Tibial artery (tissue), 4 donors: ENCODE results near the gene COL15A1.

Experiments used
- DNase-seq, 2 donors: peaks; one replicate each; pipeline ENCODE4 v3.0.0-alpha.2; 2019
- H3K27ac ChIP-seq, 2 donors: fragments of 200-600 bp; sonication (generic) in 1 of 2; 1 replicate in 1 of 2; 2 replicates in 1 of 2; pipeline ENCODE4 v1.5.1; 2018 to 2019; ENCODE audit warnings: mild to moderate bottlenecking in 1 of 2
- H3K27me3 ChIP-seq, 2 donors: fragments of 200-600 bp; sonication (generic) in 1 of 2; one replicate each; pipeline versions ENCODE4 v1.5.1 to v1.6.0; 2016 to 2019
- H3K36me3 ChIP-seq, 3 donors: fragments of 200-600 bp; sonication (generic) in 2 of 3; one replicate each; pipeline ENCODE4 v1.5.1; 2016 to 2019; ENCODE audit warnings: mild to moderate bottlenecking in 2 of 3
- H3K4me1 ChIP-seq, 4 donors: fragments of 200-600 bp; sonication (generic) in 2 of 4; 1 replicate in 3 of 4; 2 replicates in 1 of 4; pipeline ENCODE4 v1.5.1; 2016 to 2019
- H3K4me3 ChIP-seq, 2 donors: fragments of 200-600 bp; sonication (generic) in 1 of 2; 1 replicate in 1 of 2; 2 replicates in 1 of 2; pipeline ENCODE4 v1.5.1; 2018 to 2019; ENCODE audit warnings: mild to moderate bottlenecking in 2 of 2
- H3K9me3 ChIP-seq, 3 donors: fragments of 200-600 bp; sonication (generic) in 1 of 3; one replicate each; pipeline ENCODE4 v1.5.1; 2016 to 2019
- CTCF ChIP-seq, 2 experiments: fragments of 200-600 bp in 1 of 2; fragments of 450-650 bp in 1 of 2; IDR thresholded peaks; one replicate each; pipeline ENCODE4 v1.5.1; 2017 to 2019; ENCODE audit warnings: antibody characterized with exemption in 2 of 2, mild to moderate bottlenecking in 1 of 2, moderate library complexity in 1 of 2
- intact Hi-C: fragments of 100-400 bp; cut with DNase I; formaldehyde crosslinking; loops from one replicate; pipeline ENCODE4 v1.15.0; 2023; ENCODE audit warnings: low total_unique reads

The COL15A1 gene

GRCh38 chr9:98944734-98945074 lies 997 bp downstream of the COL15A1 start:
- H3K36me3 ChIP-seq, result no peaks in the 10 kb centered on the region
- H3K4me1 ChIP-seq, result peaks cover 0 to 55% (median 10%) of the 10 kb centered on the region in 4 donors
- no peak for TF ChIP-seq CTCF (IDR thresholded peaks at IDR 0.05)
- intact Hi-C loops, result no loop called here
- H3K27me3 ChIP-seq, result no peaks in the 10 kb centered on the region
- DNase-seq, result no peak
- peak overlapping the region; percentile 68 to 88 for H3K4me3 ChIP-seq
- H3K27ac ChIP-seq, result peak overlapping the region; percentile 85 to 90
- H3K9me3 ChIP-seq, result no peaks in the 10 kb centered on the region

GRCh38 chr9:98949565-98949964 lies 5.9 kb downstream of the COL15A1 start:
- Histone ChIP-seq H3K27me3 (no peaks in the 10 kb centered on the region), H3K4me1 (peaks cover 0 to 53% (median 9%) of the 10 kb centered on the region in 4 donors), H3K4me3 (no peak overlapping the region), H3K27ac (no peak overlapping the region), H3K9me3 (no peaks in the 10 kb centered on the region), H3K36me3 (no peaks in the 10 kb centered on the region)
- no peak for TF ChIP-seq CTCF (IDR thresholded peaks at IDR 0.05)
- DNase-seq, result no peak
- intact Hi-C loops, result no loop called here

GRCh38 chr9:98950262-98950661 lies 6.6 kb downstream of the COL15A1 start:
- Histone ChIP-seq H3K4me1 (peaks cover 0 to 49% (median 10%) of the 10 kb centered on the region in 4 donors), H3K27ac (no peak overlapping the region), H3K27me3 (no peaks in the 10 kb centered on the region), H3K4me3 (no peak overlapping the region), H3K9me3 (no peaks in the 10 kb centered on the region), H3K36me3 (no peaks in the 10 kb centered on the region)
- TF ChIP-seq CTCF (IDR thresholded peaks at IDR 0.05), result no peak
- no peak for DNase-seq
- intact Hi-C loops, result no loop called here

- no peak for DNase-seq
- Histone ChIP-seq H3K27ac (no peak overlapping the region), H3K27me3 (no peaks in the 10 kb centered on the region), H3K4me3 (no peak overlapping the region), H3K36me3 (no peaks in the 10 kb centered on the region), H3K9me3 (peaks cover 0 to 1% (median 0%) of the 10 kb centered on the region in 3 donors), H3K4me1 (peaks cover 0 to 35% (median 6%) of the 10 kb centered on the region in 4 donors)
- TF ChIP-seq CTCF (IDR thresholded peaks at IDR 0.05), result no peak
- intact Hi-C loops, result no loop called here
Observed at GRCh38 chr9:98951967-98952366, 8.3 kb downstream of the COL15A1 start.

GRCh38 chr9:98953581-98954243 lies 10.0 kb downstream of the COL15A1 start:
- Histone ChIP-seq H3K4me1 (peaks cover 6 to 37% (median 13%) of the 10 kb centered on the region in 4 donors), H3K36me3 (no peaks in the 10 kb centered on the region), H3K27me3 (no peaks in the 10 kb centered on the region), H3K9me3 (peaks cover 0 to 6% (median 0%) of the 10 kb centered on the region in 3 donors), H3K27ac (peak overlapping the region; percentile 24 to 29), H3K4me3 (no peak overlapping the region)
- DNase-seq, result no peak
- intact Hi-C loops, result no loop called here
- no peak for TF ChIP-seq CTCF (IDR thresholded peaks at IDR 0.05)
